Smooth muscle cell (in vitro differentiated cells): ENCODE data around the gene RTEL1. TPM values are rescaled to one million over a fixed set of nuclear protein-coding genes. Genes with fewer than 3 reads are reported as not detected.

Source experiments
- DNase-seq: peaks from one replicate; lab custom pipeline; 2025; ENCODE audit not compliant: unreplicated experiment; lab: John Stamatoyannopoulos, UW
- H2AFZ ChIP-seq: fragments of 200-600 bp; sonication (generic); 2 replicates; pipeline ENCODE4 v1.6.0; 2016; ENCODE audit warnings: antibody characterized with exemption, low read depth, mild to moderate bottlenecking
- H3F3A ChIP-seq: fragments of 200-600 bp; sonication (generic); 2 replicates; pipeline ENCODE4 v1.6.0; 2017; ENCODE audit warnings: antibody characterized with exemption, low read depth
- H3K27ac ChIP-seq: fragments of 200-600 bp; sonication (generic); 2 replicates; pipeline ENCODE4 v1.5.1; 2016; ENCODE audit warnings: low read depth, mild to moderate bottlenecking
- H3K27me3 ChIP-seq: fragments of 200-600 bp; sonication (generic); 2 replicates; pipeline ENCODE4 v1.6.1; 2016; ENCODE audit warnings: low read depth, mild to moderate bottlenecking
- H3K36me3 ChIP-seq: fragments of 200-600 bp; sonication (generic); 2 replicates; pipeline ENCODE4 v1.5.1; 2016; ENCODE audit warnings: low read depth
- H3K4me1 ChIP-seq: fragments of 200-600 bp; sonication (generic); 2 replicates; pipeline ENCODE4 v1.5.1; 2016; ENCODE audit warnings: low read depth
- H3K4me2 ChIP-seq: fragments of 200-600 bp; sonication (generic); 2 replicates; pipeline ENCODE4 v1.6.0; 2016; ENCODE audit warnings: mild to moderate bottlenecking
- H3K4me3 ChIP-seq: fragments of 200-600 bp; sonication (generic); 2 replicates; pipeline ENCODE4 v1.5.1; 2016; ENCODE audit warnings: mild to moderate bottlenecking
- H3K79me2 ChIP-seq: fragments of 200-600 bp; sonication (generic); 2 replicates; pipeline ENCODE4 v1.6.0; 2016; ENCODE audit warnings: low read depth, mild to moderate bottlenecking
- H3K9ac ChIP-seq: fragments of 200-600 bp; sonication (generic); 2 replicates; pipeline ENCODE4 v1.6.0; 2016; ENCODE audit warnings: low read depth
- H3K9me3 ChIP-seq: fragments of 200-600 bp; sonication (generic); replicated peaks from 2 replicates; pipeline ENCODE4 v1.5.1; 2016; ENCODE audit warnings: low read depth
- H4K20me1 ChIP-seq: fragments of 200-600 bp; sonication (generic); 2 replicates; pipeline ENCODE4 v1.6.0; 2016; ENCODE audit warnings: low read depth
- WGBS: methylation state at CpG from one replicate; pipeline ENCODE4 v1.1.7; 2016; ENCODE audit warnings: low lambda C conversion rate; 5-methylcytosine and 5-hydroxymethylcytosine counted together
- polyA plus RNA-seq: library from polyadenylated mRNA; unstranded; fragments of >200 nt; fragmentation: Nextera tagmentation; extraction: Ambion mirVana; gene quantifications from 2 replicates; pipeline ENCODE4 v1.2.1, GENCODE V29; 2016
- total RNA-seq: library from RNA; depleted of rRNA; stranded (reverse); fragments of >200 nt; gene quantifications from 2 replicates; pipeline ENCODE4 v1.2.3, GENCODE V29; 2014
- TF ChIP-seq, protein P1 (sequence below): fragments of 200-600 bp; sonication (generic); IDR thresholded peaks from 2 replicates; pipeline ENCODE4 v1.5.1; 2017; ENCODE audit warnings: borderline replicate concordance, mild to moderate bottlenecking, antibody characterized with exemption; ENCODE audit not compliant: insufficient read depth, poor library complexity, severe bottlenecking

The RTEL1 gene
- total and polyA plus RNA-seq, 2 experiments from 2014 or later: 10.4 to 14.2 TPM

DNA sequence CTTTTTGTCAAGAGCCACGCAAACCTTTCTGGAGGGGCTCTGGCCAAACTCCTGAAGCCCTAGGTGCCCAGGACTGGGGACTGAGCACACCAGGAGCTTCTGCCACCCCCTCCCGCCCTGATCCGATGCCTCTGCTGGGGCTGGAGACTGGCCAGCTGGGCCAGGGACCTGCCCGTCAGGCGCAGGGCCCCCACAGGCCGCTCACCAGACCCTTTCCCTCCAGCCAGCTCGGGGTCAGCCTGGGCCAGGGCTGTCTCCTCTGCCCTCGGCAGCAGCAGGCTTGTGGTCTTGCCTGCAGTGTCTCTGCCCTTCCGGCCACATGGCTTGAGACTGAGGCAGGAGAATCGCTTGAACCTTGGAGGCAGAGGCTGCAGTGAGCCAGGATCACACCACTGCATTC lies 14.6 kb downstream of the RTEL1 start:
- WGBS: 98% methylated on average over 10 of the region's 10 CpGs
- Histone ChIP-seq H3K4me1 (no peaks in the 10 kb centered on the region), H3K9me3 (no peaks in the 10 kb centered on the region), H4K20me1 (no peaks in the 10 kb centered on the region), H3K27ac (no peak overlapping the region), H3K27me3 (no peaks in the 10 kb centered on the region), H2AFZ (no peak overlapping the region), H3K79me2 (no peaks in the 10 kb centered on the region), H3K4me2 (no peak overlapping the region), H3K36me3 (no peaks in the 10 kb centered on the region), H3K4me3 (no peak overlapping the region), H3F3A (no peaks in the 10 kb centered on the region), H3K9ac (no peak overlapping the region)
- DNase-seq: no peak
- TF ChIP-seq, protein P1, sequence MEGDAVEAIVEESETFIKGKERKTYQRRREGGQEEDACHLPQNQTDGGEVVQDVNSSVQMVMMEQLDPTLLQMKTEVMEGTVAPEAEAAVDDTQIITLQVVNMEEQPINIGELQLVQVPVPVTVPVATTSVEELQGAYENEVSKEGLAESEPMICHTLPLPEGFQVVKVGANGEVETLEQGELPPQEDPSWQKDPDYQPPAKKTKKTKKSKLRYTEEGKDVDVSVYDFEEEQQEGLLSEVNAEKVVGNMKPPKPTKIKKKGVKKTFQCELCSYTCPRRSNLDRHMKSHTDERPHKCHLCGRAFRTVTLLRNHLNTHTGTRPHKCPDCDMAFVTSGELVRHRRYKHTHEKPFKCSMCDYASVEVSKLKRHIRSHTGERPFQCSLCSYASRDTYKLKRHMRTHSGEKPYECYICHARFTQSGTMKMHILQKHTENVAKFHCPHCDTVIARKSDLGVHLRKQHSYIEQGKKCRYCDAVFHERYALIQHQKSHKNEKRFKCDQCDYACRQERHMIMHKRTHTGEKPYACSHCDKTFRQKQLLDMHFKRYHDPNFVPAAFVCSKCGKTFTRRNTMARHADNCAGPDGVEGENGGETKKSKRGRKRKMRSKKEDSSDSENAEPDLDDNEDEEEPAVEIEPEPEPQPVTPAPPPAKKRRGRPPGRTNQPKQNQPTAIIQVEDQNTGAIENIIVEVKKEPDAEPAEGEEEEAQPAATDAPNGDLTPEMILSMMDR: no peak

DNA sequence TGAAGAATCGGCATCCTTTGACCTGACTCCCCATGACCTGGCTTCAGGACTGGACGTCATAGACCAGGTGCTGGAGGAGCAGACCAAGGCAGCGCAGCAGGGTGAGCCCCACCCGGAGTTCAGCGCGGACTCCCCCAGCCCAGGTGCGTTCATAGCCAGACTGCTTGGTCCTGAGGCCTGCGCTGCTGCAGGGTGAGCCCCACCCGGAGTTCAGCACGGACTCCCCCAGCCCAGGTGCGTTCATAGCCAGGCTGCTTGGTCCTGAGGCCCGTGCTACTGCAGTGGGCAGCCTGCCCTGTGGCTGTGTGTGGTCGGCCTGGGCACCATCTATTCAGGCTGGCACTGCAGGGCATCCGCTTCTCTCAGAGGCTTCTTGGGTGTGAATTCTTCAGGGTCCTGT lies 15.8 kb downstream of the RTEL1 start:
- Histone ChIP-seq H2AFZ (no peak overlapping the region), H3K4me2 (no peak overlapping the region), H3K4me1 (no peaks in the 10 kb centered on the region), H3K27me3 (no peaks in the 10 kb centered on the region), H3K36me3 (no peaks in the 10 kb centered on the region), H3F3A (no peaks in the 10 kb centered on the region), H3K27ac (no peak overlapping the region), H3K4me3 (no peak overlapping the region), H3K9me3 (no peaks in the 10 kb centered on the region), H3K9ac (no peak overlapping the region), H3K79me2 (no peaks in the 10 kb centered on the region), H4K20me1 (no peaks in the 10 kb centered on the region)
- 97% methylated on average over 14 of the region's 14 CpGs for WGBS
- TF ChIP-seq, protein P1: no peak
- DNase-seq: no peak

DNA sequence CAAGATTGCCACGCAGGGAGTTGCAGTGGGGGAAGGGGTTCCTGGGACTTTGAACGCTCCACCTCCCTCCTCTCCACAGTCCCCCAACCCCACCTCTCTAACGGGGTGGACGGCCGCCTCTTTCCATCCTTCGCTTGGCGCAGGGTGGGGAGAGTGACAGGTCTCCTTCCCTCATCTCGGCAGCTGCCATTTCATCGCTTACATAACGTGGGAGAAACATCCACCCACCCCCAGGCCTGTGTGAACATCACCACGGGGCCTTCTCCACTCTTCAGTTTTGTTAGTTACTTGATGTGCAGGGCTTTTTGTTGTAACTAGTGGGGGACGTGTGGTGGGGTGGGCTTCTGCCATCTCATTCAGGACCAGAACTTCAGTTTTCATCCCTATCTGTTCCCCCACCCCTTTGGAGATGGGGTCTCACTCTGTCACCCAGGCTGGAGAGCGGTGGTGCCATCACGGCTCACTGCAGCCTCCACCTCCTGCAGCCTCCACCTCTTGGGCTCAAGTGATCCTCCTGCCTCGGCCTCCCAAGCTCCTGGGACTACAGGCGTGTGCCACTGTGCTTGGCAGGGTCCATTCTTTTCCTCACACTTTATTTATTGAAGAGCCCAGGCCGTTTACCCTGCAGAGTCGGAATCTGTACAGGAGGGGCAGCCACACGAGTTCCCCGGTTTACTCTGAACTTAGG lies 17.7 kb downstream of the RTEL1 start:
- TF ChIP-seq, protein P1: no peak
- no peaks in the 10 kb centered on the region for H3K36me3 ChIP-seq
- H3K27me3 ChIP-seq: no peaks in the 10 kb centered on the region
- H3K27ac ChIP-seq: no peak overlapping the region
- no peak overlapping the region for H3K4me2 ChIP-seq
- H4K20me1 ChIP-seq: no peaks in the 10 kb centered on the region
- H3K9ac ChIP-seq: no peak overlapping the region
- H3K4me1 ChIP-seq: no peaks in the 10 kb centered on the region
- H3K4me3 ChIP-seq: no peak overlapping the region
- H3K9me3 ChIP-seq: no peaks in the 10 kb centered on the region
- no peak overlapping the region for H2AFZ ChIP-seq
- H3K79me2 ChIP-seq: no peaks in the 10 kb centered on the region
- no peaks in the 10 kb centered on the region for H3F3A ChIP-seq
- 97% methylated on average over 20 of the region's 20 CpGs for WGBS
- DNase-seq: no peak

DNA sequence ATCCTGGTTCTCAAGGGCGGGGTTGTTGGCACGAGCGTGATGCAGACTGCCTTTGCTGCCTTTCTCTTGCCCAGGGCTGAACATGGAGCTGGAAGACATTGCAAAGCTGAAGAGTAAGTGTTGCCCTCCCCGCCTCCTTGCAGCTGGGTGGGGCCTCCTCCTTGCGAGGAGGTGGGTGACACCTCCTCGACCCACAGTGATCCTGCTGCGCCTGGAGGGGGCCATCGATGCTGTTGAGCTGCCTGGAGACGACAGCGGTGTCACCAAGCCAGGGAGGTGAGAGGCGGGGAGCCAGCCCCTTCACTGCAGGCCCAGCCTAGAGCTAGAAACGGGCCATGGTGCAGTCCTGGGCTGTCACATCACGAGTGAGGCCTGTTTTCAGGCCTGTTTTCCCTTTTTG lies 20.0 kb downstream of the RTEL1 start:
- 87% methylated on average over 13 of the region's 13 CpGs for WGBS

More for the DNA sequence above, 20.0 kb downstream of the RTEL1 start:
- DNase-seq: no peak
- no peak overlapping the region for H3K9ac ChIP-seq
- no peaks in the 10 kb centered on the region for H3K27me3 ChIP-seq
- TF ChIP-seq, protein P1: no peak
- H3F3A ChIP-seq: peaks cover 6% of the 10 kb centered on the region
- no peaks in the 10 kb centered on the region for H3K4me1 ChIP-seq
- no peak overlapping the region for H3K4me3 ChIP-seq
- no peaks in the 10 kb centered on the region for H3K79me2 ChIP-seq
- H3K9me3 ChIP-seq: no peaks in the 10 kb centered on the region
- no peaks in the 10 kb centered on the region for H4K20me1 ChIP-seq
- no peak overlapping the region for H2AFZ ChIP-seq
- H3K4me2 ChIP-seq: no peak overlapping the region
- H3K27ac ChIP-seq: no peak overlapping the region
- no peaks in the 10 kb centered on the region for H3K36me3 ChIP-seq
